OCI-LY3 (cell line): ENCODE results near the gene FSCN2.

ENCODE experiments used
- CTCF ChIP-seq: fragments of 200-600, 300-600 bp; sonication (generic); IDR thresholded peaks from 2 replicates; pipeline ENCODE4 v1.5.1; 2014; ENCODE audit warnings: antibody characterized with exemption, low read length, low read depth
- EZH2phosphoT487 ChIP-seq: fragments of 200-600 bp; shearing (Covaris generic); IDR thresholded peaks from 2 replicates; pipeline ENCODE4 v1.6.1; 2018; ENCODE audit warnings: antibody characterized with exemption, mixed run types, low read depth

- no peak for TF ChIP-seq CTCF
- TF ChIP-seq EZH2phosphoT487: no peak
Observed at GRCh38 chr17:81508639-81509206, 19.5 kb upstream of the FSCN2 start.
